Coronary artery (tissue), 2 donors: ENCODE data around the gene AUH.

ENCODE experiments used
- DNase-seq: peaks from one replicate; pipeline ENCODE4 v3.0.0-alpha.2; 2017; ENCODE audit warnings: low spot score
- H3K27ac ChIP-seq, 2 donors: fragments of 200-600 bp; sonication (generic); one replicate each; pipeline ENCODE4 v1.5.1; 2016 to 2019
- H3K4me3 ChIP-seq: fragments of 200-600 bp; sonication (generic); 2 replicates; pipeline ENCODE4 v1.5.1; 2016; ENCODE audit warnings: mild to moderate bottlenecking, moderate library complexity
- CTCF ChIP-seq: fragments of 200-600 bp; sonication (generic); IDR thresholded peaks from one replicate; pipeline ENCODE4 v1.5.1; 2019; ENCODE audit warnings: antibody characterized with exemption

The AUH gene

GRCh38 chr9:91217388-91217787, 144.3 kb downstream of the AUH start:
- no peak for DNase-seq
- Histone ChIP-seq H3K4me3 (no peak overlapping the region), H3K27ac (no peak overlapping the region)
- TF ChIP-seq CTCF = no peak

- Histone ChIP-seq H3K27ac (no peak overlapping the region), H3K4me3 (no peak overlapping the region)
- DNase-seq = no peak
- TF ChIP-seq CTCF = no peak
Observed at GRCh38 chr9:91214867-91215266, 146.9 kb downstream of the AUH start.

- DNase-seq = no peak
- H3K4me3 ChIP-seq = no peak overlapping the region
- H3K27ac ChIP-seq = no peak overlapping the region
- no peak for TF ChIP-seq CTCF
Observed at GRCh38 chr9:91214086-91214485, 147.6 kb downstream of the AUH start.

- H3K4me3 ChIP-seq = no peak overlapping the region
- DNase-seq = no peak
- no peak overlapping the region for H3K27ac ChIP-seq
- TF ChIP-seq CTCF = no peak
Observed at GRCh38 chr9:91212596-91213243, 149.0 kb downstream of the AUH start.

GRCh38 chr9:91211919-91212318, 149.8 kb downstream of the AUH start:
- Histone ChIP-seq H3K4me3 (no peak overlapping the region), H3K27ac (no peak overlapping the region)
- no peak for DNase-seq
- TF ChIP-seq CTCF = no peak

- DNase-seq = no peak
- Histone ChIP-seq H3K27ac (no peak overlapping the region), H3K4me3 (no peak overlapping the region)
- TF ChIP-seq CTCF = no peak
Observed at GRCh38 chr9:91211414-91211813, 150.3 kb downstream of the AUH start.

GRCh38 chr9:91210318-91210717, 151.4 kb downstream of the AUH start:
- H3K27ac ChIP-seq = no peak overlapping the region
- no peak overlapping the region for H3K4me3 ChIP-seq
- TF ChIP-seq CTCF = no peak
- DNase-seq = no peak
